Vagina (tissue), 2 donors: ENCODE data around the gene JAG1.

Source experiments
- CTCF ChIP-seq, 3 experiments: fragments of 450-650 bp in 2 of 3; fragments of 200-600 bp in 1 of 3; sonication (generic) in 1 of 3; IDR thresholded peaks; one replicate each; pipeline ENCODE4 v1.5.1; 2017 to 2019; ENCODE audit warnings: antibody characterized with exemption in 3 of 3, mild to moderate bottlenecking in 2 of 3, moderate library complexity in 2 of 3
- POLR2A ChIP-seq, 2 donors: fragments of 450-650 bp; IDR thresholded peaks; one replicate each; pipeline ENCODE4 v1.6.1; 2017; ENCODE audit warnings: antibody characterized with exemption in 2 of 2, mild to moderate bottlenecking in 2 of 2, moderate library complexity in 2 of 2
- POLR2AphosphoS5 ChIP-seq, 2 donors: sonication (generic); formaldehyde crosslinking; IDR thresholded peaks; one replicate each; pipeline ENCODE4 v1.9.0; 2017; ENCODE audit warnings: antibody characterized with exemption in 2 of 2, mild to moderate bottlenecking in 2 of 2, low read depth in 1 of 2; ENCODE audit not compliant: insufficient read depth in 1 of 2

GRCh38 chr20:10673842-10674683, at the start of gene JAG1:
- TF ChIP-seq CTCF (IDR thresholded peaks at IDR 0.05) (no peak), POLR2A (IDR thresholded peaks at IDR 0.05) (peak in 1 of 2 donors; percentile 93), POLR2AphosphoS5 (IDR thresholded peaks at IDR 0.05; ENCODE audit: insufficient read depth in 1 of 2, low read depth in 1 of 2) (peak; percentile 88 to 99)
